Choroid plexus epithelial cell (primary cell): ENCODE data around the gene OR1L6.

Experiments
- DNase-seq: peaks from one replicate; pipeline ENCODE4 v3.0.0-alpha.2; 2010; ENCODE audit warnings: low read depth
- H3K4me3 ChIP-seq: 2 replicates; pipeline ENCODE4 v1.5.1; 2011; ENCODE audit warnings: low read depth, mild to moderate bottlenecking, control low read depth, low read length, moderate library complexity
- CTCF ChIP-seq: conservative IDR thresholded peaks from 2 replicates; pipeline ENCODE4 v1.5.1; 2011; ENCODE audit warnings: low read depth, mild to moderate bottlenecking, control low read depth, inconsistent platforms, low read length, moderate library complexity

Gene OR1L6

GRCh38 chr9:122742003-122742402 is at the start of gene OR1L6:
OR1L6 (plus strand) TSS chr9:122742303; CDS start chr9:122749848, 7,545 bp downstream.
- no peak within 1 kb of the TSS for H3K4me3 ChIP-seq
- no peak for DNase-seq

GRCh38 chr9:122695696-122696095 is 46.4 kb upstream of the OR1L6 start:
- H3K4me3 ChIP-seq: no peak overlapping the region
- no peak for DNase-seq
- no peak for TF ChIP-seq CTCF

More at GRCh38 chr9:122742003-122742402, at the start of gene OR1L6:
- TF ChIP-seq CTCF: no peak

- H3K4me3 ChIP-seq: no peak overlapping the region
- DNase-seq: no peak
- TF ChIP-seq CTCF: no peak
These were observed 24.1 kb upstream of the OR1L6 start for GRCh38 chr9:122718038-122718437.

- no peak for DNase-seq
- H3K4me3 ChIP-seq: no peak overlapping the region
- TF ChIP-seq CTCF: no peak
These were observed 22.9 kb upstream of the OR1L6 start for GRCh38 chr9:122719218-122719617.

GRCh38 chr9:122723690-122724089 is 18.4 kb upstream of the OR1L6 start, which contains the start of gene OR1L4:
OR1L4 (plus strand) TSS chr9:122723990; CDS start chr9:122723990, 0 bp downstream.
- no peak for TF ChIP-seq CTCF
- DNase-seq: no peak
- H3K4me3 ChIP-seq: no peak within 1 kb of the TSS

GRCh38 chr9:122754825-122755224 is 12.7 kb downstream of the OR1L6 start:
- DNase-seq: no peak
- no peak for TF ChIP-seq CTCF
- H3K4me3 ChIP-seq: no peak overlapping the region

- DNase-seq: no peak
- no peak for TF ChIP-seq CTCF
- H3K4me3 ChIP-seq: no peak overlapping the region
These were observed 25.7 kb downstream of the OR1L6 start for GRCh38 chr9:122767817-122768216.
